ENCODE results near the gene AFAP1L1.

Gene AFAP1L1

GRCh38 chr5:149326611-149327010 is 55.0 kb downstream of the AFAP1L1 start:
- TF ChIP-seq, protein P1, sequence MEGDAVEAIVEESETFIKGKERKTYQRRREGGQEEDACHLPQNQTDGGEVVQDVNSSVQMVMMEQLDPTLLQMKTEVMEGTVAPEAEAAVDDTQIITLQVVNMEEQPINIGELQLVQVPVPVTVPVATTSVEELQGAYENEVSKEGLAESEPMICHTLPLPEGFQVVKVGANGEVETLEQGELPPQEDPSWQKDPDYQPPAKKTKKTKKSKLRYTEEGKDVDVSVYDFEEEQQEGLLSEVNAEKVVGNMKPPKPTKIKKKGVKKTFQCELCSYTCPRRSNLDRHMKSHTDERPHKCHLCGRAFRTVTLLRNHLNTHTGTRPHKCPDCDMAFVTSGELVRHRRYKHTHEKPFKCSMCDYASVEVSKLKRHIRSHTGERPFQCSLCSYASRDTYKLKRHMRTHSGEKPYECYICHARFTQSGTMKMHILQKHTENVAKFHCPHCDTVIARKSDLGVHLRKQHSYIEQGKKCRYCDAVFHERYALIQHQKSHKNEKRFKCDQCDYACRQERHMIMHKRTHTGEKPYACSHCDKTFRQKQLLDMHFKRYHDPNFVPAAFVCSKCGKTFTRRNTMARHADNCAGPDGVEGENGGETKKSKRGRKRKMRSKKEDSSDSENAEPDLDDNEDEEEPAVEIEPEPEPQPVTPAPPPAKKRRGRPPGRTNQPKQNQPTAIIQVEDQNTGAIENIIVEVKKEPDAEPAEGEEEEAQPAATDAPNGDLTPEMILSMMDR (IDR thresholded peaks at IDR 0.05) = no peak
- peaks cover 2% of the 10 kb centered on the region for H3K27me3 Mint-ChIP-seq (ENCODE audit: low read depth, poor library complexity)
- DNase-seq = no peak
- H3K4me3 Mint-ChIP-seq = no peak overlapping the region
- no peak overlapping the region for H3K27ac Mint-ChIP-seq
- peaks cover 27% of the 10 kb centered on the region for H3K4me1 Mint-ChIP-seq
- H3K36me3 Mint-ChIP-seq (ENCODE audit: low read depth) = peaks cover 9% of the 10 kb centered on the region
- no peaks in the 10 kb centered on the region for H3K9me3 Mint-ChIP-seq

DNA sequence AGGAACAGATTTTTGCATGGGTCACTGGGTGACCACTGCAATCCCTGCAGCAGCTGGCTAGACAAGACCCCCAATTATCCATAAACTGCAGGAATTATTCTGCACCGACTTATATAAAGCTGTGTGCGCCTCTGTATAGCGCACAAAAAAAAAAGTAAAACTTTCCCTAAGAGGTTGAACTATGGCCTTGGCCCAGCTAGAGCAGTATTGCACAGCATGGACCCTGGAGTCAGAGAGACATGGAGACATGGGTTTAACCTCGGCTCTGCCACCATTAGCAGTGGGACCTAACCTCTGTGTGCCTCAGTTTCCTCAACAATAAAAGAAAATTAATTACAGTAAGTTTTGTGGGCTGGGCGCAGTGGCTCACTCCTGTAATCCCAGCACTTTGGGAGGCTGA is 56.5 kb downstream of the AFAP1L1 start:
- Mint-ChIP-seq H3K36me3 (ENCODE audit: low read depth) (peaks cover 9% of the 10 kb centered on the region), H3K4me3 (no peak overlapping the region), H3K27me3 (ENCODE audit: low read depth, poor library complexity) (peaks cover 8% of the 10 kb centered on the region), H3K27ac (no peak overlapping the region), H3K9me3 (no peaks in the 10 kb centered on the region), H3K4me1 (peaks cover 15% of the 10 kb centered on the region)
- TF ChIP-seq, protein P1 (IDR thresholded peaks at IDR 0.05) = no peak
- DNase-seq = no peak

GRCh38 chr5:149333711-149334443 is 62.2 kb downstream of the AFAP1L1 start:
- H3K27me3 Mint-ChIP-seq (ENCODE audit: low read depth, poor library complexity) = peaks cover 5% of the 10 kb centered on the region

GRCh38 chr5:149337736-149338135 is 66.1 kb downstream of the AFAP1L1 start:
- H3K27ac Mint-ChIP-seq = no peak overlapping the region
- H3K36me3 Mint-ChIP-seq (ENCODE audit: low read depth) = no peaks in the 10 kb centered on the region

More at GRCh38 chr5:149333711-149334443, 62.2 kb downstream of the AFAP1L1 start:
- no peaks in the 10 kb centered on the region for H3K36me3 Mint-ChIP-seq (ENCODE audit: low read depth)
- DNase-seq = no peak
- no peak overlapping the region for H3K4me3 Mint-ChIP-seq
- H3K27ac Mint-ChIP-seq = no peak overlapping the region
- TF ChIP-seq, protein P1 (IDR thresholded peaks at IDR 0.05) = no peak
- H3K4me1 Mint-ChIP-seq = peaks cover 8% of the 10 kb centered on the region
- no peaks in the 10 kb centered on the region for H3K9me3 Mint-ChIP-seq

GRCh38 chr5:149338364-149338763 is 66.7 kb downstream of the AFAP1L1 start:
- no peak overlapping the region for H3K27ac Mint-ChIP-seq
- DNase-seq = no peak
- TF ChIP-seq, protein P1 (IDR thresholded peaks at IDR 0.05) = no peak

More at GRCh38 chr5:149337736-149338135, 66.1 kb downstream of the AFAP1L1 start:
- H3K27me3 Mint-ChIP-seq (ENCODE audit: low read depth, poor library complexity) = peaks cover under 1% of the 10 kb centered on the region
- no peak overlapping the region for H3K4me3 Mint-ChIP-seq
- DNase-seq = no peak
- TF ChIP-seq, protein P1 (IDR thresholded peaks at IDR 0.05) = no peak
- H3K4me1 Mint-ChIP-seq = peaks cover 8% of the 10 kb centered on the region
- no peaks in the 10 kb centered on the region for H3K9me3 Mint-ChIP-seq

GRCh38 chr5:149340920-149341319 is 69.3 kb downstream of the AFAP1L1 start:
- no peaks in the 10 kb centered on the region for H3K36me3 Mint-ChIP-seq (ENCODE audit: low read depth)
- no peak overlapping the region for H3K4me3 Mint-ChIP-seq
- TF ChIP-seq, protein P1 (IDR thresholded peaks at IDR 0.05) = no peak
- no peaks in the 10 kb centered on the region for H3K9me3 Mint-ChIP-seq
- H3K27ac Mint-ChIP-seq = no peak overlapping the region
- no peaks in the 10 kb centered on the region for H3K27me3 Mint-ChIP-seq (ENCODE audit: low read depth, poor library complexity)
- DNase-seq = no peak
- peaks cover 26% of the 10 kb centered on the region for H3K4me1 Mint-ChIP-seq

More at GRCh38 chr5:149338364-149338763, 66.7 kb downstream of the AFAP1L1 start:
- Mint-ChIP-seq H3K4me3 (no peak overlapping the region), H3K36me3 (ENCODE audit: low read depth) (no peaks in the 10 kb centered on the region), H3K9me3 (no peaks in the 10 kb centered on the region), H3K4me1 (peaks cover 8% of the 10 kb centered on the region), H3K27me3 (ENCODE audit: low read depth, poor library complexity) (no peaks in the 10 kb centered on the region)

Measured in nephron progenitor cell (in vitro differentiated cells).